ENCODE data around the gene CYTIP. TPM values are rescaled to one million over a fixed set of nuclear protein-coding genes. Genes with fewer than 3 reads are reported as not detected.
"Not testable (repeated sequence)": the region's sequence is repeated elsewhere in the genome, so short reads cannot be mapped to it uniquely, and the experiment has no call there.

Gene CYTIP
- total RNA-seq, 2 experiments from 2014 or later, result 233 to 238 TPM

- ATAC-seq (ENCODE audit: low read depth), result no peak
- Mint-ChIP-seq H3K27me3 (no peaks in the 10 kb centered on the region), H3K27ac (no peak overlapping the region), H3K9me3 (peaks cover 25% of the 10 kb centered on the region), H3K4me1 (peaks cover 5% of the 10 kb centered on the region), H3K36me3 (peaks cover 41% of the 10 kb centered on the region), H3K4me3 (no peak overlapping the region)
- DNase-seq, result no peak
- POLR2A ChIA-PET, result no interaction called here
These were observed 67.8 kb downstream of the CYTIP start for GRCh38 chr2:157376041-157376440.

GRCh38 chr2:157375384-157375783 is 68.5 kb downstream of the CYTIP start:
- POLR2A ChIA-PET, result no interaction called here
- H3K4me3 Mint-ChIP-seq, result no peak overlapping the region
- no peak overlapping the region for H3K27ac Mint-ChIP-seq
- peaks cover 35% of the 10 kb centered on the region for H3K36me3 Mint-ChIP-seq
- no peaks in the 10 kb centered on the region for H3K27me3 Mint-ChIP-seq
- ATAC-seq (ENCODE audit: low read depth) (no peak), DNase-seq (no peak)
- peaks cover 5% of the 10 kb centered on the region for H3K4me1 Mint-ChIP-seq
- peaks cover 25% of the 10 kb centered on the region for H3K9me3 Mint-ChIP-seq

DNA sequence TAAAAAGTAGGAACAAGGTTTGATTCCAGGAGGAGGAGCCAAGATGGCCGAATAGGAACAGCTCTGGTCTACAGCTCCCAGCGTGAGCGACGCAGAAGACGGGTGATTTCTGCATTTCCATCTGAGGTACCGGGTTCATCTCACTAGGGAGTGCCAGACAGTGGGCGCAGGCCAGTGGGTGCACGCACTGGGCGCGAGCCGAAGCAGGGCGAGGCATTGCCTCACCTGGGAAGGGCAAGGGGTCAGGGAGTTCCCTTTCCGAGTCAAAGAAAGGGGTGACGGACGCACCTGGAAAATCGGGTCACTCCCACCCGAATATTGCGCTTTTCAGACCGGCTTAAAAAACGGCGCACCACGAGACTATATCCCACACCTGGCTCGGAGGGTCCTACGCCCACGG is 75.4 kb downstream of the CYTIP start:
- H3K36me3 Mint-ChIP-seq, result peaks cover 18% of the 10 kb centered on the region
- H3K27me3 Mint-ChIP-seq; H3K4me3 Mint-ChIP-seq; H3K27ac Mint-ChIP-seq; H3K9me3 Mint-ChIP-seq; POLR2A ChIA-PET; DNase-seq; ATAC-seq (ENCODE audit: low read depth): not testable (repeated sequence)
- H3K4me1 Mint-ChIP-seq, result peaks cover 22% of the 10 kb centered on the region

DNA sequence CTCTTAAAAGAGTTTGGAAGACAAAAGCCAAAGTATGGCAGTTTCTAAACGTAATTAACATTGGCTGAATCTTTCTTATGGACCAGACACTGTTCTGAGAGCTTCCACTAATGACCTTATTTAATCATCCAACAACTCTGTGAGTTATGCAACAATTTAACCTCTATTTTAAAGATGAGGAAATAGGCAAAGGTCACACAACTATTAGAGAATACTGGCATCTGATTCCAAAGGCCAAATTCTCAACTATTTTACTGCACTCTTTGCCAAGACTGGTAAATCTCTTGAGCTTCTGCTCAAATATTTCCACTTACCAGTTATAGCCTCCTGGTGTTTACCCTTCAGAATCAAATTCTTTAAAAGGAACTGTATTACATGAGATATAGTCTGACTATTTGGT is 76.2 kb downstream of the CYTIP start:
- DNase-seq, result no peak
- POLR2A ChIA-PET, result no interaction called here
- ATAC-seq (ENCODE audit: low read depth), result no peak
- H3K27me3 Mint-ChIP-seq, result no peaks in the 10 kb centered on the region
- H3K36me3 Mint-ChIP-seq, result peaks cover 24% of the 10 kb centered on the region
- H3K9me3 Mint-ChIP-seq, result peaks cover 8% of the 10 kb centered on the region
- H3K4me3 Mint-ChIP-seq, result no peak overlapping the region
- H3K27ac Mint-ChIP-seq, result no peak overlapping the region
- peaks cover 25% of the 10 kb centered on the region for H3K4me1 Mint-ChIP-seq

Other genes starting within 250 kb of the CYTIP start
- gene GALNT5, start 186.4 kb downstream of the CYTIP start, total RNA-seq, result not detected
- 1 to 10 TPM; 3.1 to 3.6 TPM for gene ERMN, start 118.3 kb downstream of the CYTIP start, total RNA-seq
- 1 to 10 TPM; 2.0 to 2.1 TPM for gene ACVR1C, start 184.8 kb upstream of the CYTIP start, total RNA-seq